ENCODE results near the gene TBC1D9B.

Gene TBC1D9B

DNA sequence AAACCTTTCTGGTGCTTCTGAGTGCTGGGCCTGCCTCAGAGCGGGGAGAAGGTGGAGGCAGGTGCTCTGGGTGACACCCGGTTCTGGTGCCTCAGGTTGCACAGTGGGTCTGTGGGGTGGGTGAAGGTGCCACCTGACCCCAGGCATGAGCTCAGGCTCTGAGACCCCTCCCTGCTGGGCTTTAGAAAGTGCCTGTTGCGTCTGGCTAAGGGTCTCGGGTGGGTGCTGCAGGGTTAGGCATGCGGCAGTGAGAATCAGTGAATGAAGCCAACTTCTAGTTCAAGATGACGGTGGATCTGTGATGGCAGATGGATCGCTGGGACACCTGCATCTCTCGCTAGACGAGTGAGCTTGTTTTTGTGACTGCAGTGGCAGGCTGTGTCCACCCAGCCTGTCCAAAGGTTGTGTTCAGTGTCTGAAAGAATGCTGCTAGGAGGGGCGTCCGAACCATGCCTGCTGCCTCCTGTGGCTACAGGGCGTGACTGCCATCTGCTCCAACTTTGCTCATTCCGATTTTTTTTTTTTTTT lies 82.0 kb downstream of the TBC1D9B start:
- DNase-seq (ENCODE audit: insufficient read length, low spot score) (no peak), FAIRE-seq (no peak)
- TF ChIP-seq, protein P1, sequence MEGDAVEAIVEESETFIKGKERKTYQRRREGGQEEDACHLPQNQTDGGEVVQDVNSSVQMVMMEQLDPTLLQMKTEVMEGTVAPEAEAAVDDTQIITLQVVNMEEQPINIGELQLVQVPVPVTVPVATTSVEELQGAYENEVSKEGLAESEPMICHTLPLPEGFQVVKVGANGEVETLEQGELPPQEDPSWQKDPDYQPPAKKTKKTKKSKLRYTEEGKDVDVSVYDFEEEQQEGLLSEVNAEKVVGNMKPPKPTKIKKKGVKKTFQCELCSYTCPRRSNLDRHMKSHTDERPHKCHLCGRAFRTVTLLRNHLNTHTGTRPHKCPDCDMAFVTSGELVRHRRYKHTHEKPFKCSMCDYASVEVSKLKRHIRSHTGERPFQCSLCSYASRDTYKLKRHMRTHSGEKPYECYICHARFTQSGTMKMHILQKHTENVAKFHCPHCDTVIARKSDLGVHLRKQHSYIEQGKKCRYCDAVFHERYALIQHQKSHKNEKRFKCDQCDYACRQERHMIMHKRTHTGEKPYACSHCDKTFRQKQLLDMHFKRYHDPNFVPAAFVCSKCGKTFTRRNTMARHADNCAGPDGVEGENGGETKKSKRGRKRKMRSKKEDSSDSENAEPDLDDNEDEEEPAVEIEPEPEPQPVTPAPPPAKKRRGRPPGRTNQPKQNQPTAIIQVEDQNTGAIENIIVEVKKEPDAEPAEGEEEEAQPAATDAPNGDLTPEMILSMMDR (IDR thresholded peaks at IDR 0.05; ENCODE audit: insufficient read depth, missing control alignments): no peak

DNA sequence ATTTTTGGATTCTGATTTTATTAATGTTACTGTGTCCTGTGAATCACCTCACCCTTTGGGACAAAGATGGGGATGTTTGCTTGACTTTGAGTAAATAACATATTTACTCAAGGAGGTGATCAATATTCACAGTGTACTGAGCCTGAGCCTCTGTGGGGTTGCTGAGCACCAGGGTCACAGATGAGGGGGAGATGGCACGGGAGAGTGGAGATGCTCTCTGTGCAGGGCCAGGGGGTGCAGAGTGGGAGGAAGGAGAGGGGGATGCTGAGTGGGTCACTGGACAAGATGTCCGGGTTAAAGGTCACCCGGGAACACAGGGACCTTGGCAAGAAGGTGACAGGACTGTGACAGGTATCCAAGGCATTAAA lies 83.0 kb downstream of the TBC1D9B start:
- TF ChIP-seq, protein P1 (IDR thresholded peaks at IDR 0.05; ENCODE audit: insufficient read depth, missing control alignments): no peak
- FAIRE-seq (no peak), DNase-seq (ENCODE audit: insufficient read length, low spot score) (no peak)

DNA sequence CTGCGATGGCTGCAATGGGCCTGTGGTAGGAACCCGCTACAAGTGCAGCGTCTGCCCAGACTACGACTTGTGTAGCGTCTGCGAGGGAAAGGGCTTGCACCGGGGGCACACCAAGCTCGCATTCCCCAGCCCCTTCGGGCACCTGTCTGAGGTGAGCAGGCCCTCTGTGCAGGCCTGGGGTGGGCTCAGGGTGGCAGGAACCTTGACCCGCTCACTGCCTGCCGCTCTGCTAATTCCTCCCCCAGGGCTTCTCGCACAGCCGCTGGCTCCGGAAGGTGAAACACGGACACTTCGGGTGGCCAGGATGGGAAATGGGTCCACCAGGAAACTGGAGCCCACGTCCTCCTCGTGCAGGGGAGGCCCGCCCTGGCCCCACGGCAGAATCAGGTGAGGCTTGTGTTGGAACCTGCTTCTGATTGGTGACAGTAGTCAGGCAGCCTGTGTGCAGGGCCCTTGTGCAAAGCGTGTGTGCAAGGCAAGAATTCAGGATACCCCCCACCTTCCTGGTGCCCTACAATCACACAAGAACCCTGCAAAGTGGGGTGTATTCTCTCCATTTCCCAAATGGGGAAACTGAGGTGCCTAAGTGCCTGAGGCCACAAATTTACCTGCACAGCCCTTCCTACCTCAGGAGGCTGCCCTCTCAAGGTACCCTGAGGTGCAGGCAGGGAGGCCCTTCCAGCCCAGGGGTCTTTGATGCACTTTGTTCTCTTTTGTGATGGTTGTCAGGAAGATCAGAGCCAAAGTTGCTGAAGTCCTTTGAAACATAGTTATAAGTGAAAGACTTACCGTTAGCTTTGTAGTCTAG lies 83.6 kb downstream of the TBC1D9B start:
- DNase-seq (ENCODE audit: insufficient read length, low spot score) (no peak), FAIRE-seq (no peak)
- TF ChIP-seq, protein P1 (IDR thresholded peaks at IDR 0.05; ENCODE audit: insufficient read depth, missing control alignments): no peak

DNA sequence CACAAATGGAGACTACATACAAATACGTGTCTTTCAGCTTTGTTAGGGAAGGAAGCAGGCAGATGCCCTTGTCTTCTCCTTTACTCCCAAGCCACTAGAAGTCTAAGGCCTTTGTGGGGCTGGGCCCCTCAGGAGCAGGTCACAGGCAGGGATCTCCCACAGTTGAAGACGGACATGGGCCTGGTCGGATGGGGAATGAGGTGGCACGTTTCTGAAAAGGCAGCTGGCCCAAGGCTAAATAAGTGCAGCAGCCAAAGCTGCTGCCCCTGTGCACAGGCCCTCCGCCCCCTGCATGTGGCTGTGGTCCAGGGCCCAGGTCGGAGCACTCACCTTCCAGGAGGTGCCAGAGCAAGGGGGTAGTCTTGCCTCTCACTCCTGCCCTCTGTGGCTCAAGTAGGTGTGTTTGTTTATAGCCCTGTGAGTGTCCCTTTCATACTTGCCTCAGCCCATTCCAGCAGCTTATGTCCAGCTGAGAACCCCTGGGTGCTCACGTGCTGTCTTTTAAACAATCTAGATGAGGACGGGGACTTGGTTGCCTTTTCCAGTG lies 85.2 kb downstream of the TBC1D9B start:
- FAIRE-seq: no peak
- TF ChIP-seq, protein P1 (IDR thresholded peaks at IDR 0.05; ENCODE audit: insufficient read depth, missing control alignments): no peak
- DNase-seq (ENCODE audit: insufficient read length, low spot score): no peak

DNA sequence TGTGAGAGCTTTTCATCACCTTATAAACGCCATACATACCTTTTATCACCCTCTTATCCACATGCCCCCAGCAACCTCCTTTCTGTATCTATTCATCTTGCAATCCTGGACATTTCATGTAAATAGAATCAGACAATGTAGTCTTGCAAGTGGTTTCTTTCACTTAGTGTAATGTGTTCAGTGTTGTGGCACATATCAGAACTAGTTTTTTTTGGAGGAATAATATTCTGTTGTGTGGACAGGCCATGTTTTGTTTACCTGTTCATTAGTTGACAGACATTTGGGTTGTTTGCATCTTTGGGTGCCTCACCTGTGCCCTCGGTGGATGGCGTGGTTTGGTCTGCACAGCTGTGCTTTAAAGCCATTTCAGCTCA lies 85.7 kb downstream of the TBC1D9B start:
- no peak for DNase-seq (ENCODE audit: insufficient read length, low spot score)
- FAIRE-seq: no peak
- TF ChIP-seq, protein P1 (IDR thresholded peaks at IDR 0.05; ENCODE audit: insufficient read depth, missing control alignments): no peak

DNA sequence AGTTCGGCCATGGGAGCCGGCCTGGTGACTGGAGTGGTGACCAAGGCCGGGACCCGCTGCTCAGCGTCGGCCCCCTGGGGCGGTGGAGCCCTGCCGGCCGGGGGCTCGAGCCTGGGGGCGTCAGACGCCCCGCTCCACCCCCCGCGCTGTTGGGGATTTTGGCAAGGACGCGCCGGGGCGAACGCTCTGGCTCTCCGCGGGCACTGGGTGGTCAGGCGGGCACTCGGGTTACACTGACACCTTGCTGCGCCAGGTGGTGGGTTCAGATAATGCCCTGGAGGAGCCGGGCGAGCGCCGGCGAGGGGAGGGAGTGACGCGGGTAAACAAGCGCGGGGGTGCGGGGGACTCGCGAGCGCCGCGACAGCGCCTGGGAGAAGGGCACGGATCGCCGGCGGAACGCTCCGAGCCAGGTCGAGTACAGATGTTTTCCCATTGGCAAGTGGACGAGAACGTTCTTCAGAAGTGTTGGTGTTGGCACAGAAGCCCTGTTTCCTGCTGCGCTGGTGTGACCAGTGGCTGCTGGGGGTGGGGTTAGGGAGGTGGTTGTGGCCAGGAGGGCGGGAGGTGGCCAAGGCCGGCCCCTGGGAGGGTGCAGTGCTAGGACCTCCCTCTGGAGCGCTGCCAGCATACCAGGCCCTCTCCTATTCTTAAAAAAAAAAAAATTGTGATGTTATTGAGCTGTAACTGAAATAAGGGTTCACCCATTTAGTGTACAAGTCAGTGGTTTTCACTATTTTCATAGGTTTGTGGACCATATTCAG lies 86.2 kb downstream of the TBC1D9B start:
- TF ChIP-seq, protein P1 (IDR thresholded peaks at IDR 0.05; ENCODE audit: insufficient read depth, missing control alignments): no peak
- DNase-seq (ENCODE audit: insufficient read length, low spot score) (peak; percentile 97), FAIRE-seq (no peak)
